Fibroblast of lung (primary cell): ENCODE data around the gene PHACTR2. TPM values are rescaled to one million over a fixed set of nuclear protein-coding genes. Genes with fewer than 3 reads are reported as not detected.
A peak's percentile ranks its signal among the peaks of the same experiment; 100 is the strongest.
"Not testable (repeated sequence)": the region's sequence is repeated elsewhere in the genome, so short reads cannot be mapped to it uniquely, and the experiment has no call there.

Experiments
- DNase-seq, 2 donors: peaks; one replicate each; pipeline versions ENCODE4 v3.0.0 to v3.0.0-alpha.2; 2010; ENCODE audit warnings: low read depth in 2 of 2
- H2AFZ ChIP-seq: 2 replicates; pipeline ENCODE4 v1.5.1; 2012; ENCODE audit warnings: low read length, control low read depth, inconsistent platforms
- H3K27ac ChIP-seq: 2 replicates; pipeline ENCODE4 v1.5.1; 2011; ENCODE audit warnings: low read length, control low read depth; ENCODE audit not compliant: insufficient read depth
- H3K27me3 ChIP-seq: 2 replicates; pipeline ENCODE4 v1.5.1; 2011; ENCODE audit warnings: mild to moderate bottlenecking, low read length; ENCODE audit not compliant: control insufficient read depth, insufficient read depth
- H3K36me3 ChIP-seq: 2 replicates; pipeline ENCODE4 v1.5.1; 2011; ENCODE audit warnings: low read length; ENCODE audit not compliant: control insufficient read depth, insufficient read depth
- H3K4me1 ChIP-seq: 2 replicates; pipeline ENCODE4 v1.5.1; 2011; ENCODE audit warnings: low read length; ENCODE audit not compliant: control insufficient read depth, insufficient read depth; ENCODE audit errors: extremely low read depth
- H3K4me2 ChIP-seq: 2 replicates; pipeline ENCODE4 v1.5.1; 2011; ENCODE audit warnings: low read length, control low read depth; ENCODE audit not compliant: insufficient read depth; ENCODE audit errors: extremely low read depth
- H3K4me3 ChIP-seq, 4 experiments: fragments of 200-600 bp in 1 of 4; sonication (generic) in 1 of 4; replicated peaks in 1 of 4; 2 replicates each; pipeline ENCODE4 v1.5.1; 2011 to 2016; ENCODE audit warnings: low read length in 4 of 4, low read depth in 3 of 4, mild to moderate bottlenecking in 3 of 4, control low read depth in 2 of 4, inconsistent platforms in 1 of 4, mixed read lengths in 1 of 4; ENCODE audit not compliant: insufficient read depth in 1 of 4; ENCODE audit errors: control extremely low read depth in 1 of 4
- H3K79me2 ChIP-seq: 2 replicates; pipeline ENCODE4 v1.5.1; 2012; ENCODE audit warnings: mild to moderate bottlenecking, low read length, inconsistent platforms; ENCODE audit not compliant: control insufficient read depth, insufficient read depth
- H3K9ac ChIP-seq: 2 replicates; pipeline ENCODE4 v1.5.1; 2011; ENCODE audit warnings: mild to moderate bottlenecking, low read length, control low read depth; ENCODE audit not compliant: insufficient read depth
- H3K9me3 ChIP-seq: 2 replicates; pipeline ENCODE4 v1.5.1; 2012; ENCODE audit warnings: low read depth, low read length; ENCODE audit not compliant: control insufficient read depth, insufficient read depth
- H4K20me1 ChIP-seq: 2 replicates; pipeline ENCODE4 v1.5.1; 2011; ENCODE audit warnings: low read length; ENCODE audit not compliant: control insufficient read depth, insufficient read depth; ENCODE audit errors: extremely low read depth
- EZH2 ChIP-seq: IDR thresholded peaks from 2 replicates; pipeline ENCODE4 v1.5.1; 2012; ENCODE audit warnings: low read length, control low read depth, mild to moderate bottlenecking; ENCODE audit errors: missing control alignments
- polyA plus RNA-seq, 2 donors: library from polyadenylated mRNA; depleted of rRNA in 1 of 2; stranded (reverse) in 1 of 2; unstranded in 1 of 2; fragments of >200 nt; gene quantifications; 2 replicates each; pipeline ENCODE4 v1.2.1, GENCODE V29; 2011 to 2012; ENCODE audit warnings: missing spikeins in 1 of 2
- total RNA-seq: library from RNA; depleted of rRNA; stranded (reverse); fragments of >200 nt; gene quantifications from 2 replicates; pipeline ENCODE4 v1.2.1, GENCODE V29; 2014
- TF ChIP-seq, protein P1 (sequence below), 2 donors: IDR thresholded peaks in 1 of 2; conservative IDR thresholded peaks in 1 of 2; 1 replicate in 1 of 2; 2 replicates in 1 of 2; pipeline ENCODE4 v1.5.1; 2011 to 2012; ENCODE audit warnings: low read length in 2 of 2, control low read depth in 1 of 2, inconsistent platforms in 1 of 2, low read depth in 1 of 2, mild to moderate bottlenecking in 1 of 2

Gene PHACTR2
- total and polyA plus RNA-seq, 2 donors (not counting 1 experiment from before 2014, with no cell fraction given), result 40.1 to 55.0 TPM

GRCh38 chr6:143872201-143872600, 194.4 kb downstream of the PHACTR2 start:
- H4K20me1 ChIP-seq, result no peaks in the 10 kb centered on the region
- no peak overlapping the region for H3K9ac ChIP-seq
- H3K27me3 ChIP-seq, result no peaks in the 10 kb centered on the region
- H3K27ac ChIP-seq, result no peak overlapping the region
- TF ChIP-seq, protein P1, sequence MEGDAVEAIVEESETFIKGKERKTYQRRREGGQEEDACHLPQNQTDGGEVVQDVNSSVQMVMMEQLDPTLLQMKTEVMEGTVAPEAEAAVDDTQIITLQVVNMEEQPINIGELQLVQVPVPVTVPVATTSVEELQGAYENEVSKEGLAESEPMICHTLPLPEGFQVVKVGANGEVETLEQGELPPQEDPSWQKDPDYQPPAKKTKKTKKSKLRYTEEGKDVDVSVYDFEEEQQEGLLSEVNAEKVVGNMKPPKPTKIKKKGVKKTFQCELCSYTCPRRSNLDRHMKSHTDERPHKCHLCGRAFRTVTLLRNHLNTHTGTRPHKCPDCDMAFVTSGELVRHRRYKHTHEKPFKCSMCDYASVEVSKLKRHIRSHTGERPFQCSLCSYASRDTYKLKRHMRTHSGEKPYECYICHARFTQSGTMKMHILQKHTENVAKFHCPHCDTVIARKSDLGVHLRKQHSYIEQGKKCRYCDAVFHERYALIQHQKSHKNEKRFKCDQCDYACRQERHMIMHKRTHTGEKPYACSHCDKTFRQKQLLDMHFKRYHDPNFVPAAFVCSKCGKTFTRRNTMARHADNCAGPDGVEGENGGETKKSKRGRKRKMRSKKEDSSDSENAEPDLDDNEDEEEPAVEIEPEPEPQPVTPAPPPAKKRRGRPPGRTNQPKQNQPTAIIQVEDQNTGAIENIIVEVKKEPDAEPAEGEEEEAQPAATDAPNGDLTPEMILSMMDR (conservative IDR thresholded peaks at IDR 0.05 in 1 of 2, IDR thresholded peaks at IDR 0.05 in 1 of 2; ENCODE audit: low read depth in 1 of 2, low read length in 2 of 2), result no peak
- TF ChIP-seq EZH2, result no peak
- peak in 1 of 2 donors; percentile 17 for DNase-seq
- H3K4me3 ChIP-seq, result no peak overlapping the region
- peak overlapping the region; percentile 25 for H3K4me2 ChIP-seq
- no peaks in the 10 kb centered on the region for H3K9me3 ChIP-seq
- H3K79me2 ChIP-seq, result no peaks in the 10 kb centered on the region
- H2AFZ ChIP-seq, result peak overlapping the region; percentile 17
- H3K36me3 ChIP-seq, result no peaks in the 10 kb centered on the region
- no peaks in the 10 kb centered on the region for H3K4me1 ChIP-seq

GRCh38 chr6:143873600-143873999, 195.8 kb downstream of the PHACTR2 start:
- not testable (repeated sequence) for H3K9ac ChIP-seq, H3K36me3 ChIP-seq, H4K20me1 ChIP-seq

GRCh38 chr6:143874503-143874902, 196.7 kb downstream of the PHACTR2 start:
- H3K9me3 ChIP-seq, H3K4me1 ChIP-seq, H4K20me1 ChIP-seq, H3K9ac ChIP-seq, DNase-seq, H3K4me3 ChIP-seq, H3K4me2 ChIP-seq, H2AFZ ChIP-seq, H3K27me3 ChIP-seq, H3K79me2 ChIP-seq, H3K36me3 ChIP-seq, H3K27ac ChIP-seq: not testable (repeated sequence)

More at GRCh38 chr6:143873600-143873999, 195.8 kb downstream of the PHACTR2 start:
- H3K4me1 ChIP-seq, H3K4me3 ChIP-seq, H3K9me3 ChIP-seq, DNase-seq, H3K27me3 ChIP-seq, H3K27ac ChIP-seq, H3K79me2 ChIP-seq, H3K4me2 ChIP-seq, H2AFZ ChIP-seq: not testable (repeated sequence)

DNA sequence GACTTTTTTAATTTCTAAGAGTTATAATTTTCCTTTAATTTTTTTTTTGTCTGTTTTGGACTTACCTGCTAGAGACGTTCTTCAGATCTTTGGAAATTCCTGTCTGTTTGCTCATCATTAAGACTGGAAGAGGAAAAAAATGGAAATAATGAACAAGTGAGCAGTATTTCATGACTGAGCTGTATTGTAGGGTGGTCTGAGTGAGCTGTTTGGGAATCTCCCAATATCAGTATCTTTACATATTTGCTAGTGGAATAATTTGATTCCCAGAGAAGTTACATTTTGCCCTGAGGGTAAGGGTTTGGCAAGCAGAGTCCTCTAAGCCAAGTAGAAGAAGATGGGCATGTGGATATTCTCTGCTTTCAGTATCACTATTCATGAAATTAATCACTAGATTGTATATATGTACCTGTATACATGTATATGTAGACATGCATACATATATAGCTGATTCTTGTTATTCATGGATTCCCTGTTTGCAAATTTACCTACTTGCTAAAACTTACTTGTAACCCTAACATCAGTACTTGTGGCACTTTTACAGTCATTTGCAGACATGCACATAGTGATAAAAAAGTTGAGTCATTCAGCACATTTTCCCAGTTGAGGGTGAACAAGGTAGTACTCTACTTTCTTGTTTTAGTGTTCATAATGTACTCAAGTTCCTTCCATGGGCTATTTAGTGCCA, 200.0 kb downstream of the PHACTR2 start:
- TF ChIP-seq, protein P1 (conservative IDR thresholded peaks at IDR 0.05 in 1 of 2, IDR thresholded peaks at IDR 0.05 in 1 of 2; ENCODE audit: low read depth in 1 of 2, low read length in 2 of 2), result no peak
- TF ChIP-seq EZH2, result no peak
- Histone ChIP-seq H3K36me3 (no peaks in the 10 kb centered on the region), H3K4me3 (no peak overlapping the region), H3K9me3 (no peaks in the 10 kb centered on the region), H3K79me2 (no peaks in the 10 kb centered on the region), H3K27me3 (no peaks in the 10 kb centered on the region), H4K20me1 (no peaks in the 10 kb centered on the region), H3K27ac (no peak overlapping the region), H3K4me2 (no peak overlapping the region), H2AFZ (no peak overlapping the region), H3K9ac (no peak overlapping the region), H3K4me1 (no peaks in the 10 kb centered on the region)
- DNase-seq, result no peak
